ACC112 (cell line): ENCODE data around the gene LHFPL3.

Experiments
- H2AFZ ChIP-seq: fragments of 200-600 bp; sonication (generic); one replicate; pipeline ENCODE4 v1.6.0; 2017; ENCODE audit warnings: antibody characterized with exemption, low read length; ENCODE audit not compliant: unreplicated experiment
- H3K27ac ChIP-seq: fragments of 200-600 bp; sonication (generic); 2 replicates; pipeline ENCODE4 v1.5.1; 2014; ENCODE audit warnings: low read depth, mild to moderate bottlenecking, antibody characterized with exemption, low read length, moderate library complexity
- H3K27me3 ChIP-seq: fragments of 200-600 bp; sonication (generic); 2 replicates; pipeline ENCODE4 v1.6.1; 2014; ENCODE audit warnings: mild to moderate bottlenecking, antibody characterized with exemption, low read length, moderate library complexity, mixed read lengths; ENCODE audit not compliant: insufficient read depth
- H3K36me3 ChIP-seq: fragments of 200-600 bp; sonication (generic); 2 replicates; pipeline ENCODE4 v1.6.1; 2016; ENCODE audit warnings: mild to moderate bottlenecking, antibody characterized with exemption, low read length, moderate library complexity, mixed read lengths; ENCODE audit not compliant: insufficient read depth
- H3K4me1 ChIP-seq: fragments of 200-600 bp; sonication (generic); one replicate; pipeline ENCODE4 v1.6.1; 2016; ENCODE audit warnings: low read length, mixed read lengths; ENCODE audit not compliant: insufficient read depth, unreplicated experiment, control insufficient read depth
- H3K4me3 ChIP-seq: fragments of 200-600 bp; sonication (generic); 2 replicates; pipeline ENCODE4 v1.5.1; 2014; ENCODE audit warnings: mild to moderate bottlenecking, low read depth, low read length
- H3K79me2 ChIP-seq: fragments of 200-600 bp; sonication (generic); one replicate; pipeline ENCODE4 v1.6.0; 2016; ENCODE audit warnings: low read length; ENCODE audit not compliant: control insufficient read depth, unreplicated experiment, insufficient read depth

Gene LHFPL3

GRCh38 chr7:104852386-104852785 is 524.0 kb downstream of the LHFPL3 start:
- peaks cover 6% of the 10 kb centered on the region for H3K27me3 ChIP-seq
- no peaks in the 10 kb centered on the region for H3K4me1 ChIP-seq
- no peaks in the 10 kb centered on the region for H3K79me2 ChIP-seq
- no peak overlapping the region for H3K27ac ChIP-seq
- no peak overlapping the region for H3K4me3 ChIP-seq
- H2AFZ ChIP-seq, result no peak overlapping the region
- no peaks in the 10 kb centered on the region for H3K36me3 ChIP-seq

GRCh38 chr7:104855861-104856260 is 527.5 kb downstream of the LHFPL3 start:
- Histone ChIP-seq H3K27ac (no peak overlapping the region), H3K4me3 (no peak overlapping the region), H2AFZ (no peak overlapping the region), H3K4me1 (no peaks in the 10 kb centered on the region), H3K36me3 (no peaks in the 10 kb centered on the region), H3K79me2 (no peaks in the 10 kb centered on the region), H3K27me3 (peaks cover 12% of the 10 kb centered on the region)

- Histone ChIP-seq H3K27me3 (peaks cover 25% of the 10 kb centered on the region), H3K4me3 (no peak overlapping the region), H3K79me2 (no peaks in the 10 kb centered on the region), H3K36me3 (no peaks in the 10 kb centered on the region), H3K4me1 (no peaks in the 10 kb centered on the region), H3K27ac (no peak overlapping the region), H2AFZ (no peak overlapping the region)
These were observed 529.3 kb downstream of the LHFPL3 start for GRCh38 chr7:104857458-104858425.

GRCh38 chr7:104859754-104860426 is 531.5 kb downstream of the LHFPL3 start:
- Histone ChIP-seq H3K27me3 (peaks cover 38% of the 10 kb centered on the region), H3K27ac (no peak overlapping the region), H3K79me2 (no peaks in the 10 kb centered on the region), H3K4me3 (no peak overlapping the region), H2AFZ (no peak overlapping the region), H3K4me1 (no peaks in the 10 kb centered on the region), H3K36me3 (no peaks in the 10 kb centered on the region)

- no peak overlapping the region for H3K4me3 ChIP-seq
- H3K27ac ChIP-seq, result no peak overlapping the region
- no peak overlapping the region for H2AFZ ChIP-seq
- no peaks in the 10 kb centered on the region for H3K36me3 ChIP-seq
- no peaks in the 10 kb centered on the region for H3K79me2 ChIP-seq
- H3K4me1 ChIP-seq, result no peaks in the 10 kb centered on the region
- peaks cover 38% of the 10 kb centered on the region for H3K27me3 ChIP-seq
These were observed 533.5 kb downstream of the LHFPL3 start for GRCh38 chr7:104861729-104862390.

GRCh38 chr7:104862719-104863118 is 534.3 kb downstream of the LHFPL3 start:
- H3K4me3 ChIP-seq, result no peak overlapping the region
- H3K36me3 ChIP-seq, result no peaks in the 10 kb centered on the region
- H3K27ac ChIP-seq, result no peak overlapping the region
- no peak overlapping the region for H2AFZ ChIP-seq
- H3K27me3 ChIP-seq, result peaks cover 37% of the 10 kb centered on the region
- H3K4me1 ChIP-seq, result no peaks in the 10 kb centered on the region
- no peaks in the 10 kb centered on the region for H3K79me2 ChIP-seq

GRCh38 chr7:104873401-104873800 is 545.0 kb downstream of the LHFPL3 start:
- Histone ChIP-seq H3K27ac (no peak overlapping the region), H3K79me2 (no peaks in the 10 kb centered on the region), H3K27me3 (no peaks in the 10 kb centered on the region), H3K36me3 (no peaks in the 10 kb centered on the region), H3K4me3 (no peak overlapping the region), H2AFZ (no peak overlapping the region), H3K4me1 (no peaks in the 10 kb centered on the region)

GRCh38 chr7:104878577-104878976 is 550.2 kb downstream of the LHFPL3 start:
- no peaks in the 10 kb centered on the region for H3K36me3 ChIP-seq
- H3K4me3 ChIP-seq, result no peak overlapping the region
- no peak overlapping the region for H2AFZ ChIP-seq

GRCh38 chr7:104883248-104883717 is 554.9 kb downstream of the LHFPL3 start:
- Histone ChIP-seq H3K4me1 (no peaks in the 10 kb centered on the region), H3K27ac (no peak overlapping the region), H3K4me3 (no peak overlapping the region), H3K27me3 (no peaks in the 10 kb centered on the region), H3K79me2 (no peaks in the 10 kb centered on the region), H2AFZ (no peak overlapping the region), H3K36me3 (no peaks in the 10 kb centered on the region)

More at GRCh38 chr7:104878577-104878976, 550.2 kb downstream of the LHFPL3 start:
- H3K4me1 ChIP-seq, result no peaks in the 10 kb centered on the region
- no peak overlapping the region for H3K27ac ChIP-seq
- no peaks in the 10 kb centered on the region for H3K79me2 ChIP-seq
- H3K27me3 ChIP-seq, result no peaks in the 10 kb centered on the region

GRCh38 chr7:104883718-104884452 is 555.5 kb downstream of the LHFPL3 start:
- no peaks in the 10 kb centered on the region for H3K36me3 ChIP-seq
- no peaks in the 10 kb centered on the region for H3K4me1 ChIP-seq
- H2AFZ ChIP-seq, result peak overlapping the region; percentile 49
- H3K27me3 ChIP-seq, result no peaks in the 10 kb centered on the region
- H3K27ac ChIP-seq, result no peak overlapping the region
- no peaks in the 10 kb centered on the region for H3K79me2 ChIP-seq
- no peak overlapping the region for H3K4me3 ChIP-seq
